Fibroblast of lung (primary cell): ENCODE results near the gene TSC1.

Source experiments
- CTCF ChIP-seq, 2 donors: IDR thresholded peaks in 1 of 2; conservative IDR thresholded peaks in 1 of 2; 1 replicate in 1 of 2; 2 replicates in 1 of 2; pipeline ENCODE4 v1.5.1; 2011 to 2012; ENCODE audit warnings: low read length in 2 of 2, control low read depth in 1 of 2, inconsistent platforms in 1 of 2, low read depth in 1 of 2, mild to moderate bottlenecking in 1 of 2
- EZH2 ChIP-seq: IDR thresholded peaks from 2 replicates; pipeline ENCODE4 v1.5.1; 2012; ENCODE audit warnings: low read length, control low read depth, mild to moderate bottlenecking; ENCODE audit errors: missing control alignments

GRCh38 chr9:132949709-132950108 lies 5.3 kb upstream of the TSC1 start:
- no peak for TF ChIP-seq CTCF (conservative IDR thresholded peaks at IDR 0.05 in 1 of 2, IDR thresholded peaks at IDR 0.05 in 1 of 2; ENCODE audit: low read depth in 1 of 2, low read length in 2 of 2)
- TF ChIP-seq EZH2: no peak
